GM12865 (cell line): ENCODE data around the gene ECT2L.

Experiments
- DNase-seq: peaks from one replicate; pipeline ENCODE4 v3.0.0; 2010; ENCODE audit warnings: low read depth
- H3K4me3 ChIP-seq: 2 replicates; pipeline ENCODE4 v1.5.1; 2011; ENCODE audit warnings: mild to moderate bottlenecking, low read depth, low read length, control low read depth
- TF ChIP-seq, protein P1 (sequence below): IDR thresholded peaks from 2 replicates; pipeline ENCODE4 v1.5.1; 2011; ENCODE audit warnings: low read length, control low read depth, low read depth, inconsistent platforms; ENCODE audit not compliant: insufficient read depth; ENCODE audit errors: missing control alignments

ECT2L gene

GRCh38 chr6:138787138-138787537 lies 8.7 kb upstream of the ECT2L start:
- H3K4me3 ChIP-seq, result no peak overlapping the region
- DNase-seq, result no peak
- TF ChIP-seq, protein P1, sequence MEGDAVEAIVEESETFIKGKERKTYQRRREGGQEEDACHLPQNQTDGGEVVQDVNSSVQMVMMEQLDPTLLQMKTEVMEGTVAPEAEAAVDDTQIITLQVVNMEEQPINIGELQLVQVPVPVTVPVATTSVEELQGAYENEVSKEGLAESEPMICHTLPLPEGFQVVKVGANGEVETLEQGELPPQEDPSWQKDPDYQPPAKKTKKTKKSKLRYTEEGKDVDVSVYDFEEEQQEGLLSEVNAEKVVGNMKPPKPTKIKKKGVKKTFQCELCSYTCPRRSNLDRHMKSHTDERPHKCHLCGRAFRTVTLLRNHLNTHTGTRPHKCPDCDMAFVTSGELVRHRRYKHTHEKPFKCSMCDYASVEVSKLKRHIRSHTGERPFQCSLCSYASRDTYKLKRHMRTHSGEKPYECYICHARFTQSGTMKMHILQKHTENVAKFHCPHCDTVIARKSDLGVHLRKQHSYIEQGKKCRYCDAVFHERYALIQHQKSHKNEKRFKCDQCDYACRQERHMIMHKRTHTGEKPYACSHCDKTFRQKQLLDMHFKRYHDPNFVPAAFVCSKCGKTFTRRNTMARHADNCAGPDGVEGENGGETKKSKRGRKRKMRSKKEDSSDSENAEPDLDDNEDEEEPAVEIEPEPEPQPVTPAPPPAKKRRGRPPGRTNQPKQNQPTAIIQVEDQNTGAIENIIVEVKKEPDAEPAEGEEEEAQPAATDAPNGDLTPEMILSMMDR, result no peak

- no peak overlapping the region for H3K4me3 ChIP-seq
- DNase-seq, result no peak
- TF ChIP-seq, protein P1, result no peak
These were observed 884 bp downstream of the ECT2L start for GRCh38 chr6:138796771-138797170.

DNA sequence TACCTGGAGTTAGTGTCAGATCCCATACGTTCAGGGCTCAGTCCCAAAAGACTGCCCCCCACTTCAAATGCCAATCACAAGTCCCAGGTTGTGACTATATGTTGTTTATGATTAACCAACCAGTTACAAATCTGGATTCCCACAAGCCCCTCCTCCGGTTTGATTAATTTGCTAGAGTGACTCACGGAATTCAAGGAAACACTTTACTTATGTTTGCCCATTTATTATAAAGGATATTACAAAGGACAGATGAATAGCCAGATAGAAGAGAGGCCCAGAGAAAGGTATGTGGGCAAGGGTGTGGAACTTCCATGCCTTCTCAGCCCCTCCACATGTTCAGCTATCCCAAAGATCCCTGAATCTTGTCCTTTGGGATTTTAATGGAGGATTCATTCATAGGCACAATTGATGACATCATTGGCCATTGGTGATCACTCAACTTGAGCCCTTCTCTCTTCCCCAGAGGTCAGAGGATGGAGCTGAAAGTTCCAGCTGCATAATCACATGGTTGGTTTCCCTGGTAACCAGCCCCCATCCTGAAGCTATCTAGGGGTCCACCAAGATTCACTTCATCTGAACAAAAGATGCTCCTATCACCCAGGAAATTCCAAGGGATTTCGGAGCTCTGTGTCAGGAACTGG lies 2.0 kb downstream of the ECT2L start:
- no peak overlapping the region for H3K4me3 ChIP-seq
- no peak for DNase-seq
- TF ChIP-seq, protein P1, result no peak

- no peak for DNase-seq
- H3K4me3 ChIP-seq, result no peak overlapping the region
- TF ChIP-seq, protein P1, result no peak
These were observed 4.7 kb downstream of the ECT2L start for GRCh38 chr6:138800377-138801150.

DNA sequence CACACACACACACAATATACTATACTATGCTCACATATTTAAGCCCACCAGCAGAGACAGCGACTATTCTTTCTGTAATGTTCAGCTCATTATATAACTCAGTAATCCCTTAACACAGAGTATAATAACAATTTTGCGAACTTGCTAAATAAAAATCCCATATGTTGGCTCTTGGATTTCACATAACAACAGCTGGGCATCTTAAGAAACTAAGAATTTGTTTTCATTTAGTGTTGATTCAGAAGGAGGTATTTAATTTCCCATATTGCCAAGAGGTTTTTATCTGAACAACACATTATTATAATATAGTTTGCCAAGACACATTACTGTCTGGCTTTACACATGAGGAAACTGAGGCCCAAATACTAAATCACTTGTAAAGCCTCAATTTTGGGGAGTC lies 7.4 kb downstream of the ECT2L start:
- H3K4me3 ChIP-seq, result no peak overlapping the region
- no peak for DNase-seq
- TF ChIP-seq, protein P1, result no peak

DNA sequence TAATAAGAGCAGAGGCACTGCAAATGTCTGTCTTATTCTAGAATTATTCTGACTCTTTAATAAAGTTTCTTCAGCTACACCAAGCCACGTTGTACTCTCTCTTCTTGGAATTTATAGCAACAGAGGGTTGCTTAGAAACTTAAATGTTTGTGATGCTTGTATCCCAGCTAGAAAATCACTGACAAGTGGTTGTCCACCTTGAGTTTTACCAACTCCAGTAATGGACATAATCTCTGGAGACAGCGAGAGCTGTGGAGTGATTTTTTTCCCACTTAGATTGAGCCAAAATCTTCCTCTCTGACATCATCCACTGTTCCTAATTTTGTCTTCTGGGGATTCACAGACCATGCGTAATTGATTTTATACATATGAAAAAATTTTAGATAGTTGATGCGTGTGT lies 8.0 kb downstream of the ECT2L start:
- H3K4me3 ChIP-seq, result no peak overlapping the region
- DNase-seq, result no peak
- TF ChIP-seq, protein P1, result no peak
